Left kidney (tissue), 8 donors: ENCODE results near the gene GPR89B. TPM values are rescaled to one million over a fixed set of nuclear protein-coding genes. Genes with fewer than 3 reads are reported as not detected.
"Not testable (repeated sequence)": the region's sequence is repeated elsewhere in the genome, so short reads cannot be mapped to it uniquely, and the experiment has no call there.

Experiments used
- DNase-seq: peaks from one replicate; pipeline ENCODE4 v3.0.0-alpha.2; 2013
- long read RNA-seq, 8 donors: transcript quantifications; one replicate each; lab custom pipeline, GENCODE V29; 2026
- polyA plus RNA-seq: library from polyadenylated mRNA; unstranded; fragments of 120-200 nt; gene quantifications from one replicate; pipeline ENCODE4 v1.2.1, GENCODE V29; 2013; ENCODE audit not compliant: insufficient read length

GPR89B gene
- 58.7 TPM for polyA plus RNA-seq
- long read RNA-seq, donor 1, transcript GPR89B-201 (14 exons, 1,934 nt), result major isoform, 6 of 7 reads
- long read RNA-seq, donor 1, partial matches to known transcripts, result 0 of 7 reads
- long read RNA-seq, donor 1, other reads (novel, unspliced or antisense), result 0 of 7 reads
- long read RNA-seq, donor 2, transcript GPR89B-201 (14 exons, 1,934 nt), result major isoform, 6 of 12 reads
- long read RNA-seq, donor 2, partial matches to known transcripts, result 5 of 12 reads
- long read RNA-seq, donor 2, other reads (novel, unspliced or antisense), result 0 of 12 reads
- long read RNA-seq, donor 3, transcript GPR89B-201 (14 exons, 1,934 nt), result major isoform, 11 of 11 reads
- long read RNA-seq, donor 3, partial matches to known transcripts, result 0 of 11 reads
- long read RNA-seq, donor 3, other reads (novel, unspliced or antisense), result 0 of 11 reads
- long read RNA-seq, donor 4, result 0 reads
- long read RNA-seq, donor 5, transcript GPR89B-201 (14 exons, 1,934 nt), result major isoform, 12 of 24 reads
- long read RNA-seq, donor 5, partial matches to known transcripts, result 10 of 24 reads
- long read RNA-seq, donor 5, other reads (novel, unspliced or antisense), result 0 of 24 reads
- long read RNA-seq, donor 6, transcript GPR89B-201 (14 exons, 1,934 nt), result major isoform, 6 of 8 reads
- long read RNA-seq, donor 6, partial matches to known transcripts, result 0 of 8 reads
- long read RNA-seq, donor 6, other reads (novel, unspliced or antisense), result 0 of 8 reads
- long read RNA-seq, donor 7, transcript GPR89B-201 (14 exons, 1,934 nt), result major isoform, 14 of 30 reads
- long read RNA-seq, donor 7, partial matches to known transcripts, result 14 of 30 reads
- long read RNA-seq, donor 7, other reads (novel, unspliced or antisense), result 0 of 30 reads
- long read RNA-seq, donor 8, partial matches to known transcripts, result 0 of 3 reads
- long read RNA-seq, donor 8, other reads (novel, unspliced or antisense), result 0 of 3 reads

DNA sequence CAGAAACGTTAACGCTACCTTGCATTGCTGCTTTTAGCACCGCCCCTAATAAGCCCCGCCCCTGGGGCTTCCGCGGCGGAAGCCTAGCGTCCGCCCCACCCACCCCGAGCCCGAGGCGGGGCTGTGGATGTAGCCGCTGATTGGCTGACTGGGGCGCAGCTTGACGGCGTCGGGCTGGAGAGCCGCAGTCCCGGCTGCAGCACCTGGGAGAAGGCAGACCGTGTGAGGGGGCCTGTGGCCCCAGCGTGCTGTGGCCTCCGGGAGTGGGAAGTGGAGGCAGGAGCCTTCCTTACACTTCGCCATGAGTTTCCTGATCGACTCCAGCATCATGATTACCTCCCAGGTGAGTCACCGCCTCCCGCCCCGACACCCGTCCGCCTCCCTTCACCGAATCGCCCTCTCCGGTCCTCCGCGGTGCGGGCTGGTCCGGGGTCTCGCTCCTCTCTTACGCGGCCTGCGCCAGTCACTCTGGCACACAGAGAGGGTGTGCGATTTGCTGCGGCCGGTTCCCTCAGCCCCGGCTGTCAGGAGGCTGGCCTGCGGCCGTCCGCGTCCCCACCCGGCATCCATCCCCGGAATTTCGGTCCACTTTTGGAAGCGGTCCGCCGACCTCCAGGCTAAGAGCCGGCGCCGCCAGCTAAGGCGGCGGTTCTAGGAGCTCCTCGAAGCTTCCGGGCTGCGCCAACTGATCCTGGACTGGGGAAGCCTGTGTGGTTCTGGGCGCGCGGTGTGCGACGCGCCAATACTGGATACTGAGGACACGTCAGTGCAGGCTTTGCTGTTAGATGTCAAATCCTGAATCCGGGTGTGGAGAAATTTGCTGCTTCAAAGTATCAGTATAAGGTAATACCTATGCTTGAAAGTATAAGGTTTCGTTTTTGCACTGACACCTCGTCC lies at the start of gene GPR89B:
GPR89B (plus strand) TSS at position 185 of the 897 bp plus-strand sequence; CDS start at position 302, 117 bp downstream.
- DNase-seq, result peak; percentile 87

DNA sequence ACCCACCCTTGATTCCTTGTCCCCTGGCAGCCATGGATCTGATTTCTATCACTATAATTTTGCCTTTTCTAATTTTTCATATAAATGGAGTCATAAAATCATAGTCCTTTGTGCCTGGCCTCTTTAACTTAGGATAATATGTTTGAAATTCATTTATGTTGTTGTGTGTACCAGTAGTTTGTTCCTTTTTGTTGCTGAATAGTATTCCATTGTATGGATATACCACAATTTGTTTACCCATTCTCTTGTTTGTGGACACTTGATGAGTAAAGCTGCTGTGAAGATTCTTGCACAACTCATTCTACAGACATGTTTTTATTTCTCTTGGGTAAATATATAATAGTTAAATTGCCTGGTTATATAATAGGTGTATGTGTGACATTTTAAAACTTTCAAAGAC lies 48.3 kb upstream of the GPR89B start:
- DNase-seq, result no peak

DNA sequence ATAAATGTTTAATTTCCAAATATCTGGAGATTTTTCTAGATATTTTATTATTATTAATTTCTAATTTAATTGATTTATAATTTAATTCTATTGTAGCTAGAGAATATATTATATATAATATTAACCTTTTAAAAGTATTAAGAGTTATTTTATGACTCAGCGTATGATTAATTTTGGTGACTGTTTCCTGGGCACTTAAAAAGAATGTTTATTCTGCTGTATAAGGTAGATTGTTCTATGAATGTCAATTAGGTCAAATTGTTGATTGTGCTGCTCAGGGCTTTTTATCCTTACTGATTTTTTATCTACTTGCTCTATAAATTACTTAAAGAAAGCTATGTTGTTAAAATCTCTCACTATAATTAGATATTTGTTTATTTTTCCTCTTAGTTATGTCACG lies 45.7 kb upstream of the GPR89B start:
- DNase-seq, result no peak

DNA sequence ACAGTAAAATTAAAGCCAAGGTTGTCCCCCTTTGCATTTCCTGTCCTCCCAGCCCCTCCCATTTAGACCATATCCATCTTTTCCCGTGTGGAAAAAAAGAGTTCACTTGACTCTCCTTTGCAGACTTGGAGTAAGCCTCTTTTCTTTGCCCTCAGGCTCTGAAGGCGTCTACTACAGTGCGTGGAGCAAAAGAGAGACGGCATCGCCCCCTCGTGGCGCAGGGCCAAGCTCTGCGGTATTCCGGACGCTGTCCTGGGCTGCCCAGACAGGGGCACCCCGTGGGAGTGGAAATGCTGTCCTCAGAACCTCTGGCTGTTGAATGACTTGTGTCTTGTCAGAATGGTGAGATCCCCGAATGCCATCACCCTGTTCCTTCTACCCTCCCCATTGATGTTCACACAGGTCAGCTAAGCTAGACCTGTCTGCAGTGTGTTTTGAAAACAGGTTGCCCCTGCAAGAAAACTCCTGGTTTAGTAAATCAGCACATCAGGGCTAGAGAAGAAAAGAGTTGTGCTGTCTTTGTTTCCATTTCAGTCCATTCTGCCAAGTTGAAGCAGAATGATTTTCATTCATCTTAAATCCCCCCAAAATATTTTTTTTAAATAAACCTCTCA lies 37.9 kb upstream of the GPR89B start:
- peak; percentile 74 for DNase-seq

DNA sequence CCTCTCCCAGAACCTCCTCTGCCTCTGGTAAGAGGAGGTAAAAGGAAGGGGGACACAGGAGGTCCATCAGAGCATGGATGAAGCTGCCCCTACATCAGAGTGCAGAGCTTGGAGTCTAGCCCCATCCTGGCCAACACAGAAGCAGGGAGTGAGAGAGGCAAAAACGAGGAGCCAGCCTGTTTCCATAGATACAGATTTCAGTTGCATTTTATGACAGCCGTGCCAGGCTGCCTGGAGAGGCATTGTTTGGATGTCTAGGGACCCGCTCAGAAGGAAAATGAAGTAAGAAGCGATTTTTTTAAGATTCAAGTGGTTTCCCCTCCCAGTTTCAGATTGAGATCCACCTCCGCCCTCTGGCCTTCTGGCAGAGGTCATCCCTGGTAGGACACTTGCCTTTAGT lies 37.1 kb upstream of the GPR89B start:
- no peak for DNase-seq

DNA sequence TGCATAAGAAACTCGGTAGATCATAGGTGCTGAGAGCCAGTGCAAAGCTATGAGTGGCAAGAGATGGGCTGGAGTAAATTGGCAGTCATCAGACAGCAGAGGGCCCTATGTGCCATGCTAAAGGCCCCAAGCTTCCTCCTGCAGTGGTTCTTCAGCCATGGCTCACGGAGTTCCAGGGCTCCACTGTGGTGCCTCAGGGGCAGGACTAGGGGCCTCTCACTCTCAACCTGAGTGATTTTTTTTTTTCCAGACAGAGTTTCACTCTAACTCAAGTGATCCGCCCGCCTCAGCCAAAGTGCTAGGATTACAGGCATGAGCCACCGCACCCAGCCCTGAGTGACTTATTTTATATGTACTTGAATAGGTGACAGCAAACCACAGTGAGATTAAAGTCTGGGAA lies 36.0 kb upstream of the GPR89B start:
- no peak for DNase-seq

DNA sequence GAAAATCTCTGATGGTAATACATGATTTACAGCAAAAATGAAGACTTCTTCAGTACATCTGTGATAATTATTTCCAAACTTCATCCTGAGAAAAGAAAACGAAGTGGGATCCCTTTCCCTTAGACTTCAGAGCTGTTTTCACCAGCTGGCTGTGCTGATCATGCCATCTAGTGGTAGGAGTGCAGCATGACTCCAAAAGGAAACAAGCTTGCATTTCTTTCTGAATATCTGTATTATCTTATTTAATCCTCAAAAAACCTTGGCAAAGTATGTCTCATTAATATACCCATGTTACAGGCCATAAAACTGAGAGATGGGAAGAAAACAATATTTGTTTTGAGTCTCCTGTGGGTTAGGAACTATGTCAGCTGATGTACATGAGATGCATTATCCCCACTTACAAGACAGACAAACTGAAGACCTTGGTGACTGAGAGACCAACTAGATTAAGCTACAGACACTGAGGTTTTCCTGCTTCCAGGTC lies 35.4 kb upstream of the GPR89B start:
- peak; percentile 59 for DNase-seq

DNA sequence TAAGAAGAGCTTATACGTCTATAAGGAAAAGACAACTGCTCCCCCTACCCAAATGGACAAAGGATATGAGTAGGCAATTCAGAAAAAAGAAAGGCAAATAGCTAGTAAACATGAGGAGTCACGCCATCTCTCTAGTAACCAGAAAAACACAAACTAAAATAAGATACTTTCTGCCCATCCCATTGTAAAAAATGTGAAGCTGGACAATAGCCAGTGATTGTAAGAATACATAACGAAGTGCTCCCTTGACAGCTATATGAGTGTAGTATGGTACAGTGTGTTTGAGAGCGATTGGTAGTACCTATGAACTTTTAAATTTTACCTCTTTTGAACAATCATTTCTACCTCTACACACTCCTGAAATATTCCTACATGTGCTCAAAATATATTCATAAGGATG lies 33.1 kb upstream of the GPR89B start:
- DNase-seq, result no peak

DNA sequence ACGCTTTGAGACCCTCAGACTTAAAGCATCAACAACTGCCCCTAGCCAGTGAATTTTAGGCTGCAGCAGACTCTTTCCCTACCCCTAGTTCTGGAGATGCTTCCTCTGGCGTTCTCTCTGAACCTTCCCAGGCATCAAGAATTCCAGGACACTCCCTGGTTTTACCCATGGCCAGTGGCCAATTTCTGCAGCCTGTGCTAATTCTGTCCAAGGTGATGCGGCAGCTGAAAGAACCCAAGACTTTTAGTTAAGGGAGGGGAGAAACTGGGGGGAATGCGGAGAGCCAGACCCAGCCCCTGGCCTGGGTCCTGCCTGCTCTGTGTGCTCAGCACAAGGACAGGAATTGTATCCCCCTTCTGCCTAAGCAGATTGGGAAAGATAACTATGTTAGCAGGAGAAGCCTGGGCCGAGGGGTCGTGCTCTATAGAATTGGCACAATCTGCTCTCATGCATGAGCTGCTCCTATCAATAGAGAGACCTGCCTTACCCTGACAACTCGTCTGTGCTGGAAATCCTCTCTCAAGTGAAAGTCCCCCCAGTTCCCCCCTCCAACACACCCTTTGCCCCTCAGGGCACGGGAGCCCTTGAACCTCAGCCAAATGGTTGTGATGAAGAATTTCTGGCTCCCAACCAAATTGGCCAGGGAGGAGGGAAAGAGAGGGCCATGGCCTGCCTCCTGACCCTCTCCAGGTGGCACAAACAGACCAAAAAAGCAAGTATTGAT lies 31.0 kb upstream of the GPR89B start:
- peak; percentile 13 for DNase-seq

DNA sequence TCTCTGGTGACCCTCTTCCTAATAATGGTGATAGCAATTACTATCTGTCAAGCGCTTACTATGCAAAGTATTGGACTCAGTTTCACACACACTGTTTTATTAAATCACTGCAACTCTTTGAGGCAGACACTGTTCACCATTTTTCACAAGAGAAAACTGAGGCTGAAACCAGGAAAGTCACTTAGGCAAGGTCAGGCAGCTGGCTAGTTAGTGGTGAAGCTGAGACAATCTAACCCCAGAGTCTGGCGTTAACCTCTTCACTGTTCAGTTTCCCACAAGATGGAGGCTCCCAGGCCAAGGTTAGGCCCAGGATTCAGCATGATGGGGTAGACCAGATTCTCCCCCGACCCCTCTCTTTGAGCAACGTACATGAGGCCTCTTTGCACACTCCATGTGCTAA lies 30.4 kb upstream of the GPR89B start:
- no peak for DNase-seq

DNA sequence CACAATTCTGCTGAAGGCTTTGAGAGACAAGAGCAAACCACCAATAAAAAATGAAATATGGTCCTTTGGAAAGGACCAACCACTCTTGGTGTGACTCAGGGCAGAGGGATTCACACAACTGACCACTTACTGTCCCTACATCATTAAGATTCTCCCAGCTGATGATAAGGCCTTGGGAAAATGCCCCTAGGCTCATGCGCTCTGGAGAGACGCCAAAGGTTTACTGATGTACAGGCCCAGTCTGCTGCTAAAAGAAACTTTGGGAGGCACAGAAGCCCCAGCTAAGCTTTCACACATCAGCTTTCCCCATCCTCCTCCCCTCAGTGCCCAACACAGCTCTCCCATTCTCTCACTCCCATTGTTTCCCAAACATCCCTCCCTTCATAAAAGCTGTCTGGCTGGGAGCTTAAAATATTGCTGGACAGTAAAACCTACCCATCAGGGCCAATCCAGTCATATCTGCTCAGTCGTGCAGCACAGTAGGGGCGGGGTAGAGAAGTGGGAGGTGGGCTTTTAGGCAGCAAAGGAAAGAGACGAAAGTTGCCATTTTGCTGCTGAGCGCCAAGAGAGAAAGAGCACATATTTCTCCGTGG lies 25.9 kb upstream of the GPR89B start, which contains the start of gene GJA8:
GJA8 (plus strand) TSS at position 543 of the 593 bp plus-strand sequence. CDS start 5,161 bp downstream, outside the sequence.
- DNase-seq, result no peak

DNA sequence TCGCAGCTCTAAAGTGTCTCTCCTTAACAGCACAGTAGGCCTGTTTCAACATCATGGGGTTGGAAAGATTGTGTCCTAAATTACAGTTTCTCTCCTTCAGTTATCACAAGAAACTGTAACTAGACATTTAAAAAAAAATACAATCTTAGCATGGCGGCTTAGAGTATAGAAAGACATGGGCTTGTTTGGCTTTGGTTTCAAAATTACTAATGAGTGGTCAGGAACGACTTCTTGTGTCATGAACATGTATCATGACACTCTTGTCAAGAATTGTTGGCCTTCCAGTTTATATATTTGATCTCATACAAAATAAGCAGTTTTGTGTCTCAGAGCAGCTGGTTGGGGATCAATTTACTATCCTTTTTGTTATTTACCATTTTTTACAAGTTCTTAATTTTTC lies 23.5 kb upstream of the GPR89B start:
- no peak for DNase-seq

DNA sequence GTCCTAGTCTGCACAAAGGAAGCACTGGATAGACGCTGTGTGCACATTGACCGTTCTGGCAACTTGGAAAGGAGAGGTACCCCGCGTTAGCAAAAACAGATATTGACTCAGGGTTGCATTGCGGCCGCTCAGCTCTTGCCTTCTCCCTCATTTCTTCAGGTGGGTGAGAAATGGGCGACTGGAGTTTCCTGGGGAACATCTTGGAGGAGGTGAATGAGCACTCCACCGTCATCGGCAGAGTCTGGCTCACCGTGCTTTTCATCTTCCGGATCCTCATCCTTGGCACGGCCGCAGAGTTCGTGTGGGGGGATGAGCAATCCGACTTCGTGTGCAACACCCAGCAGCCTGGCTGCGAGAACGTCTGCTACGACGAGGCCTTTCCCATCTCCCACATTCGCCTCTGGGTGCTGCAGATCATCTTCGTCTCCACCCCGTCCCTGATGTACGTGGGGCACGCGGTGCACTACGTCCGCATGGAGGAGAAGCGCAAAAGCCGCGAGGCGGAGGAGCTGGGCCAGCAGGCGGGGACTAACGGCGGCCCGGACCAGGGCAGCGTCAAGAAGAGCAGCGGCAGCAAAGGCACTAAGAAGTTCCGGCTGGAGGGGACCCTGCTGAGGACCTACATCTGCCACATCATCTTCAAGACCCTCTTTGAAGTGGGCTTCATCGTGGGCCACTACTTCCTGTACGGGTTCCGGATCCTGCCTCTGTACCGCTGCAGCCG lies 20.3 kb upstream of the GPR89B start:
- DNase-seq, result no peak

DNA sequence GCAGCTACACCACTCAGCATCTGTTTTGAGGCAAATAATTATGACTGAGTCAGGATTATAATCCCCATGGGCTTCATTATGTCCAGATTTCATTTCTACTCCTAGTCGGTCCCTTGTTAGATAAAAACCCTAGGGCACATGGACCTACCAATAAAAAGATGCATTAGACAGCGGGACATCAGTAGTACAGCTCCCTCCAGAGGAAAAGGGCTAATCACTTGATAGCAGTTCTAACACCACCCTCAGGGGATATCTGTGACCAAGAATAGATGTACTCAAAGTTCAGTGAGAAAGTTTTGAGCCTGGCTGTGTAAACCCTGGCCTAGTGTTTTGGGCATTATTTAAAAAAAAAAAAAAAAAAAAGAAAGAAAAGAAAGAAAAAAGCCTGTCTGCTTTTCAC lies 15.7 kb upstream of the GPR89B start:
- DNase-seq, result no peak

DNA sequence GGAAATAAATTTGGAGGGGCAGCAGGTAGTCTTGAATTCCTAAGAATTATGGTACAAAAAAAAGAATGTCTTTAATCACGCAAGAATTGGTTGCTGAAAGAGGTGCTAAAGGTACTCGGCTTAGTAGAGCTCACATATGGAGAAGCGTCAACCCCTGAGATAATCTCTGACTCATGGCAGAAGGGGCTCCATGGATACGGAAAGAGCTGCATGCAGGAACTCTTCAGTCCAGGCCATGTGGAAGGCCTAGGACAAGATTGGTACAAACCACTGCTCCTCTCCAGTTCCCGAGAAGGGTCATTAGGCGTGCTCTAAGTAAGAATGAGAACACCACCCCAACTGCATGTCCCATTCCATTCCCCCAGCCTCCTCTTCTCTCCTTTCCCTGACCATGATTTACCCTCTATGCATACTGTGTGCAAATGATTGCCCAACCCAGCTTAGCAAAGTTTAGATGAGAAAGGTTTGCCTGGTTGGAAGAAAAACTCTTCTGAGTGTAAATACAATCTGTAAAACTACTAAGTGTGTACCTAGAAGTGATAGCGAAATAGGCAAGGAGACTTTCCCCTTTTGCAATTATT lies 14.8 kb upstream of the GPR89B start:
- DNase-seq, result no peak

DNA sequence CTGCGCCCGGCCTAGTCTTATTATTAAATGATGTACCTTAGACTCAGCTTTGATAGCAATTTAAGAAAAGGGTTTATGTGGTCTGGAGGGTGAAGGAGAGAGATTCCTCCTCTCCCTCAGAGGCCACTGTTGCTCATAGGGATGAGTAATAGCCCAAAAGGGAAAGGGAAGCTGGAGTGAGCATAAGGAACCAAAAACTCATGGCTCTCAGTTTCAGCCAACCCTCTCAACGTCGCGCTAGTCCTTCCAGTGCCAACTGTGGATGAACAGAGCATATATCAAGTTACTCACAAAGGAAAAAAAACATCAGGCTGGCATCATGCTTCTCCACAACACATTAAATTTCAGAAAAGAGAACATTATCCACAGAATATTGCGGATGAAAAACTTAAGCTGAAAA lies 8.3 kb upstream of the GPR89B start:
- no peak for DNase-seq

DNA sequence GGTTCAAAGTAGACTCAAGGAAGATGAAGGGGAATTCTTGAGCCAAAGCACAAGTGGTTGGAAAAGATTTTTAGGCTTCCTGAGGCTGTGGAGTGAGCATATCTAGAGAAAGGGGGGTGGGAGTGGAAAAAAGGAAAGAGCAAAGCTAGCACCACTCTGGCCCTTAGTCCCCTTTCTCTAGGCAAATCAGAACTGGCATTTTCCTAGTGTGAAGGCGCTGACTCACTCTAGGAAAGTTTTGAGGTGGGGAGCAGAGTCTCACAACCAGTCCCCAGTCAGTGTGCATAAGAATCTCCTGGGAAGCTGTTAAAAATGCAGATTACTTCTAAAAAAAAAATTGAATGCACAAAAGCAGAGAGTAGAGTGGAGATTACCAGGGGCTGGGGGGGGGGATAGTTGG lies 3.4 kb upstream of the GPR89B start:
- no peak for DNase-seq

DNA sequence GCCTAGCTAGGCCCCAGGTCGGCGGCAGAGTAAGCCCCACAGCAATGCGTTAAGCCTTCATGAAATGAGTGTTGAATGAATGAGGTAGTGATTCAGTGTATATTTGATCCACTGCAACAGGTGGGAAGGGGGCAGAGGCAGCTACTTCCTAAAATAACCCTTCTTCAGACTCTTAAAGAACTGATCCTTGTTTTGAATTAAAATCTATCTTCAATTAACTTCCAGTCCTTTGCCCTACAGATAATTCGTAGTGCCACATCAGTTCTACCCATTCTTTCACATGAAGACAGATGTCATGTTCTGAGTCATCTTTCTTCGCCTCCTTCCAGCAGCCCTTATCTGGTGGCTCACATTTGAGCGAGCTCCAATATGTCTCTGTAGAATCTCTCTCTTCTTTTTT lies 1.0 kb upstream of the GPR89B start:
- DNase-seq, result not testable (repeated sequence)

DNA sequence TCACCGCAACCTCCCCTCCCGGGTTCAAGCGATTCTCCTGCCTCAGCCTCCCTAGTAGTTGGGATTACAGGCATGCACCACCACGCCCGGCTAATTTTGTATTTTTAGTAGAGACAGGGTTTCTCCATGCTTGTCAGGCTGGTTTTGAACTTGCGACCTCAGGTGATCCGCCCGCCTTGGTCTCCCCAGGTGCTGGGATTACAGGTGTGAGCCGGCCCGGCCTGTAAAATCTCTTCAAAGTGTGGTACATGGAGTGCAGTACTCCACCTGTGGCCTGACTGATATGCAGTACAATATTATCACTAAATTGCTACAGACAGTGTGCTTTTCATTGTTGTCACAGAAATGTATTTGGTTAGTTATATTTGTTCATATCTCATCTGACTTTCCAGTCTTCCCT lies 531 bp upstream of the GPR89B start:
- DNase-seq, result not testable (repeated sequence)
